ENCODE measurements around the gene CNTNAP2.
"Not testable (repeated sequence)": the region's sequence is repeated elsewhere in the genome, so short reads cannot be mapped to it uniquely, and the experiment has no call there.

CNTNAP2 gene

DNA sequence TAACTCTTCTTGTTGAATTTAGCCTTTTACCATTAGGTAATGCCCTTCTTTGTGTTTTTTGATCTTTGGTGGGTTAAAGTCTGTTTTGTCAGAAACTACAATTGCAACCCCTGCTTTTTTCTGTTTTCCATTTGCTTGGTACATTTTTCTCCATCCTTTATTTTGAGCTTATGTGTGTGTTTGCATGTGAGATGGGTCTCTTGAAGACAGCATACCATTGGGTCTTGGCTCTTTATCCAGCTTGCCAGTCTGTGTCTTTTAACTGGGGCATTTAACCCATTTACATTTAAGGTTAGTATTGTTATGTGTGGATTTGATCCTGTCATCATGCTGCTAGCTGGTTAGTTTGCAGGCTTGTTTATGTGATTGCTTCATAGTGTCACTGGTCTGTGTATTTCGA is 997.9 kb downstream of the CNTNAP2 start:
- not testable (repeated sequence) for DNase-seq (ENCODE audit: low spot score)

DNA sequence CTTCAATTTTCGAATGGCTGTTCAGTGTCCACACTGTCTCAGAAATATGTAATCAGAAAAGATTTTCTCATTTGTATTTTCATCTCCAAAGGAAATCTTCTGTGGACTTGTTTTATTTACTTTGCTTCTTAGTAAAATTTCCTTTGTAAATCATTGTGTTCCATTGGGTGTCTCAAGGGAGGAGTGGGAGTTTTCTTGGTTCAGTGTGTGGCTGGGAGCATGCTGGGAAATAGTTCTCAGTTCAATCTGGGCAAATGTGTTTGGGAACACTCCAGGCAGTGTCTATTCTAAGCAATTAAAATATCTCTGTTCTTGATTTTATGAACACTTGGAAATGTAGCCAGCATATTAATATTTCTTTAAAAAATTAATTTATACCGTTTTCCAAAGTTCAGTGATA is 1019.8 kb downstream of the CNTNAP2 start:
- DNase-seq (ENCODE audit: low spot score), result no peak

DNA sequence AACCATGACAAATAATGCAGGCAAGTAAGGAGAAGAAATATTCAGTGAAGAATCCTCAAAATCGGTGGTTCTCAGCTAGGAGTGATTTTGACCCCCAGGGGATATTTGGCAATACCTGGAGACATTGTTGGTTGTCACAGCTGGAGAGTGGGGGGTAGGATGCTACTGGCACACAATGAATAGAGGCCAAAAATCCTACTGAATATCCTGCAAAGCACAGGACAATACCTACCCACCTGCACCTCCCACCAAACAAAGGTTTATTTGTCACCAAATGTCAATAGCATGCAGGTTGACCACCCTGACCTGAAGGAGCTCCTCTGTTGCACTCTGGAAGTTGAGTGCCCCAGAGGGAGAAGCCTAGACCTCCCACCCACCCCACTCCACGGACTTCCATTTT is 1028.6 kb downstream of the CNTNAP2 start:
- DNase-seq (ENCODE audit: low spot score), result no peak

DNA sequence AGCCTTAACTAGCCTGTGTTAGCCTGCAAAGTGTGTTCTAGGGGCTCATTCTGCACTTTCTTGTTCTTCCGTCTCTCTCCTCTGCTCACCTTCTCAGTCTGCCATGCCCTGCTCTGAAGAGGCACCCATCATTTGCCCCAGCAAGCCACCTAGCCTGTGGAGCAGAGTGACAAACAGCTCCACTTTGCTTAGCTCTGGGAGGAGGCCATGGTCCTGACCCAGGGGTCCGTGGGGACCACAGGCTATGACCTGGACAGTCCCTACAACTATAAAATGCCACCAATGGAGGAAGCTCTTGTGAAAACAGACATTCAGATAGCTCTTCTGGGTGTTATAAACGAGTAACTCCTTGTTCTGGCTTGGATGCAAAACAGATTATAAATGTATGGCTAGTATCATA is 1029.6 kb downstream of the CNTNAP2 start:
- no peak for DNase-seq (ENCODE audit: low spot score)

DNA sequence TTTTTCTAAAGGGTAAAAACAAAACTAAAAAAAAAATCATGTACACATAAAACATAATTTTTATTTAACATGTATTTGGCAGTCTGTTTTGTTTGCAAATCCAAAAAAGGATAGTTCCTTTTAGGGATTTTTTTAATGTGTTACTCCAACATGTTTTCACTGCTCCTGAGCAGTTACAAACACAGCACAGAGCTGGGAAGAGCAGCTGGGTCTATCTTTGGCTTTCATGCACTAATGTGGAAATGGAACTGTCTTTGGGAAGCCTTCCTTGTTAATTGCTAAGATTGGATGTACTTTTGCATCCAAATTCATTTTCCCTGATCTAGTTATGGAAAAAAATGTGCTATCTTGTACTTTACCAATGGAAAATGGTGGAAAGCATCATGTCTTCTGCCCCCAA is 1035.1 kb downstream of the CNTNAP2 start:
- no peak for DNase-seq (ENCODE audit: low spot score)

DNA sequence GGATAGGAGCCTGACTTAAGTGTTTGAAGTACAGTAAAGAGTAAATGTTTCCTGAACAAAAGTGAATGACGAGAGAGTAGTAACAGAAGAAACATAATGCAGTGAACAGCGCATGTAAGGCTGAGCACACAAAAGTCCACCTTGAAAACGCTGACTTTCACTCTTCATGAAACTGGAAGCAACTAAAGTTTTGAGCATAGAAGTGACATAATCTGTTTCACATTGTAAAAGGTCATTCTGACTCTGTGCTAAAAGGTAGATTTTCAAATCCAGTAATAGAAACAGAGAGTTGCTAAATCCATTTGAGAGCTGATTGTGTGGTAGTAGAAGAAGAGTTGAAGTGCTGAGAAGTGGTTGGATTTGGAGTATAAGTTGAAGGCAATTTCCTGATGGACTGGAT is 1037.0 kb downstream of the CNTNAP2 start:
- no peak for DNase-seq (ENCODE audit: low spot score)

DNA sequence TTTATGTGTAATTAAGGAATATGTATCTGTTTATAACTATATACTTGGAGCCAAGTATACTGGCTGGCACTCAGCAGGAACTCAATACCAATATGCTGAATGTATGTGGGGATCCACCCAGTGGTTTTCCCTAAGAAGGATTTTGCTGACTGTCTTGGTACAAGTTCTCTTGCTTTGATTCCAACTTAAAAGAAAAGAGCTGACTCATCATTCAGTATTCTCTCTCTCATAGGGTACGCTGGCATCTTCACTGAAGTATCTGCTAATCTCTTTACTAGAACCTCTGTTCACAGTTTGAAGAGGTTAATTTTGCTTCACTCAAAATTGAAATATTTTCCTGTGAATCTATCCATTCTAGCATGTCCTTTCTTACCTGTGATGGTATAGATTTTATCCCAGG is 1044.8 kb downstream of the CNTNAP2 start:
- DNase-seq (ENCODE audit: low spot score), result no peak

DNA sequence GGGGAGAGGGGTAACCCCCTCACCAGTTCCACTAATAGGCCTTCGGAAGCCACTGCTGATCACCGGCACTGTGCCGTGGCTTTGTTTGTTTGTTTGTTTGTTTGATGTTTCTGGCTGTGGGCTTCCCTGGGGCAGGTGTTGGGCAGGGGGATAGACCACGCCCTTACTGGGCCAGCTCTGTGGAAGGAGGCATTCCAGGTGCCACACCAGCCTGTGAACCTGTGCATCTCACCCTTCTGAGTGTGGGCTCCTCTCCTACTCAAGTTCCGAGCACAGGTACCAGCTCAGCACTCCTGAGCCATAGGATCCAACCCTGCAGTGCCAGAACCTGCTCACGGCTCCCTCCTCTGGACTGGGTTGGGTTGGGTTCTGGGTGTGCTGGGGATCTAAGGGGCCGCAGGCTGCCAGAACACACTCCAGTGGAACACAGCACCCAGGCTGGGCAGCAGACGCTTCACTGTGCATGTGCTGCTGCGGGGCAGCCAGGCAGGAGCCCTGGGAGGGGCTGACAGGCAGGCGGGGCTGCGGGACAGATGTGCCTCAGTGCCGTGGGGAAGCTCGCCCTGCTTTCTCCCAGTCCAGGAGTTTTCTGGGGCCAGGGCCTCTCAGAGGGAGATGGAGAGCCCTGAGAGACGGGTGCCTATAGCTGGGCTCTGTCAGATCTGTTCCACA is 1053.9 kb downstream of the CNTNAP2 start:
- no peak for DNase-seq (ENCODE audit: low spot score)

DNA sequence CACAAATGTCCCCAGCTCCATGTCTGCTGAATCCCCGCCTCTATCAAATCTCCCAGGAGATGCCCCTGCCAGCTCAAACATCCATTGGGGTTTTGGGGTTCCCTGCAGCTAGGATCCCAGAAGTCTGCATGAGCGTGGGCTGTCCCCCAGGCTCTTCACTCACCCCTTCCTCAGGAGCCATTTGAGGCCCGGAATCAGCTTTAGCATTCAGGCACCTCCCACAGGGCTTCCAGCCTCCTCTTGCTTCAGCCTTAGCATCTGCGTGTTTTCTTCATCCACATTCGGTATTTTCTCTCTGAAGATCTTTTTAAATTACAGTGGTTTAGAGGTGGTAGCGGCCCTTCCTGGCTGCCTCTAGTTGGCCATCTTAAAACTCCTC is 1054.4 kb downstream of the CNTNAP2 start:
- DNase-seq (ENCODE audit: low spot score), result no peak

DNA sequence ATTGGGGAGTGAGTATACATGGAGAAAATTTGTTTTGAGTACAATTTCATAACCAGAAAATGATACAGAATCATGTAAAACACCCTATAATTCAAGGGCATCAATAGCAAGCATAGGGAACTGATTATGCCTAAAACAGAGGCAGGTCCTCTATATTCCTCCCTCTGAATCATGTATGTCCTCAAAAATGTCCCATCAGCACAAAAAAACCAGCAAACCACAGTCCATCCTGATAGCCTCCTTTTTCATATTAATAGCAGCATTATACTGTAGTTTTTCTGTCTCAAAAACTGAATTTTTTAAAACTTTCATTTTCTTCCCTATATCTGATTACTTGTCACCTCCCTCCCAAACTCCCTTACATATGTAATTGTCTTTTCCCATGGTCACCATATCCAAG is 1057.3 kb downstream of the CNTNAP2 start:
- no peak for DNase-seq (ENCODE audit: low spot score)

DNA sequence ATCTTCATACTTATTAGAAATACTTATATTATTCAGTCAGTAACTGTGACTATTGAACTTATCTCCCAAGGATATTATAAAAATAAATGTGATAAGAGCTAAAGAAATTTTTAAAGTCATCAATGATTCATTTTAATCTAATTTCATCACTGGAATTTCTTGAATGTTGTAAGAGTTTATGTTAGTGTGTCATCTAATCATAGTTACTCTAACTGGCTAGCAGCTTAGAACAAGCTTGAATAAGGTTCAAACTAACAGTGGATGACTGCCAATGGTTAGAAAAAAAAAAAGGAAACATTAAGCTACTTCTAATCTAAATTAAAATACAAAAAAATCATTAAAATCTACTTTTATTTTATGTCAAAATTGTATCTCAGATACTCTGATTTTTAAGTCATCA is 1066.3 kb downstream of the CNTNAP2 start:
- no peak for DNase-seq (ENCODE audit: low spot score)

DNA sequence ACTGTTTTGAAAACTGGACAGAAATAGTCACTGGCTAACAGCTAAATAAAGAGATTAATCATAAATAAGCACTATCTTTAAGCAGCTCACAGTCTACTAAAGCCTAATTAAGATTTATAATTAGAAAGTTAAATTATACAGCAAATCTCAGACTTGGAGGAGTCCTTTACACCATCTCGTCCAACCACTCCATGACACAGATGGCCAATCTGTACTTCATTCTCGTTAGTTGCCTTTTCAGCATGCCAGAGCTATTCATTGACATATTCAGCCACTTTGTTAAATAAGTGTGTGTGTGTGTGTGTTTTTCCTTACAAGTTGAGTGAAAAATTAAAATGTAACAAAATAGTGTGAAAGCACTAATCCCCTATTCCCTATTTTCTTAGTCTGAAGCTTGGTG is 1066.7 kb downstream of the CNTNAP2 start:
- DNase-seq (ENCODE audit: low spot score), result no peak

DNA sequence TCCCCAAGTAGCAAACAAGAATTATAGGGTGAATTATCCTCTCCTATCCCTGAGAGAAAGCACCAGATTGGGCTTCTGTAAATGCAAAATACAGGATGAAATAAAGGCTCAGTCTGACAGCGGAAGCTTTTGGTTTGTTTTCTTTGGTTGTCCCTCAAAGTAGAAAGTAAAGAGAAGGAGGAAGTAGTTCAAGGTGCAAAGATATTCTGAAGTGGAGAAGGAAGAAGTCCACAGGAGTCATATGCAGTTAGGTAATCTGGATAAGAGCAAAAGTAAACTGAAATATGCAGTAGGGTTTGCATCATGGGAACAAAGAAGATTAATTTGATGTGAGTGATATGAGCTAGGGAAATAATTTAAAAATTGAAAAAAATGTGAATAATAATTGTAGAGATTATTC is 1071.9 kb downstream of the CNTNAP2 start:
- no peak for DNase-seq (ENCODE audit: low spot score)

DNA sequence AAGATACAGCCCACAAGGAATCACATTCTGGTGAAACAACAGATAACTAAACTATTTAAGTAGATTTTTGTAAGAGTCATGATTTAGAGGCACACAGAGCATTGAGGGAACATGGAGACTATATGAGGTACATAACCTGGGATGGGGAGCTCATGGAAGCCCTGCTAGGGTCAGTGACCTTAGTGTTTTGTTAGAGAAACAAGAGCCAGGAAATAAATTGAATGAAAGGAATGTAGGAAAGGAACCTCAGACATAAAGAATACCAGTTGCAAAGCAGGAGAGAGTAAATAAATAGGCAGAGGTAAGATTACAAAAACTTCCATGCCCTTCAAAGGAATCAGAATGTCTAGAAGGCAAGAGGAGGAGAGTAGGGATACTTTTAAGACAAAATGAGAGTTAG is 1076.9 kb downstream of the CNTNAP2 start:
- no peak for DNase-seq (ENCODE audit: low spot score)

DNA sequence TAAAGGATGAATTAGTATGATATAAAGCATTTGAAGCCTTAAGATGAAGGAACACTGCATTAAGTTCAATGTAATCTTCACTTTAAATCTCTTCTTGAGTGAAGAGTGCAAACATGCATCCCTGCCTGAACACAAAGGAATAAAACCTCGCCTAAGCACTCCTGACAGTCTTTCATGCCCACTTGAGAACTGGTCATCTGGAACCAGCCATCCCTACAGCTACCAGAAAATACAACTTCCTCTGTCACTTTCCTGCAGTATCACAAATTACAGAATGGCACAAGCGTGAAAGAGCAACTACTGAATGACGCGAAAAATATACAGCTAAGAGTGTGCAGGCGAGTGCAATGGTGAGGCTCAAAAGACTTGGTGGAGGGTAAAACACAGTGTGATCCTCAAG is 1079.9 kb downstream of the CNTNAP2 start:
- DNase-seq (ENCODE audit: low spot score), result no peak

DNA sequence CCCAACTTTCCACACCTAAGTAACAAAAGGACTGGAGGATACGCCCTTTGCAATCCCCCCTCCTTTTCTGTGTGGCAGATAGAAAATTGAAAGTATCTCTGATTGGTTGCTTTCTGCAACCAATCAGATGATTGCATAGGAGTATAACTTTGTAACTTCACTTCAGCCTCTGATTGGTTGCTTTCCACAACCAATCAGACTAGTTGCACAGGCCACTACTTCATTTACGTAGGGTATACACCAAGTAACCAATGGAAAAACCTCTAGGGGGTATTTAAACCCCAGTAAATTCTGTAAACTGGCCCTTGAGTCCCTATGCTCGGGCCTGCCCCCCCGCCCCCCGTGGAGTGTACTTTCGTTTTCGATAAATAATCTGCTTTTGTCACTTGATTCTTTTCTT is 1080.4 kb downstream of the CNTNAP2 start:
- no peak for DNase-seq (ENCODE audit: low spot score)

DNA sequence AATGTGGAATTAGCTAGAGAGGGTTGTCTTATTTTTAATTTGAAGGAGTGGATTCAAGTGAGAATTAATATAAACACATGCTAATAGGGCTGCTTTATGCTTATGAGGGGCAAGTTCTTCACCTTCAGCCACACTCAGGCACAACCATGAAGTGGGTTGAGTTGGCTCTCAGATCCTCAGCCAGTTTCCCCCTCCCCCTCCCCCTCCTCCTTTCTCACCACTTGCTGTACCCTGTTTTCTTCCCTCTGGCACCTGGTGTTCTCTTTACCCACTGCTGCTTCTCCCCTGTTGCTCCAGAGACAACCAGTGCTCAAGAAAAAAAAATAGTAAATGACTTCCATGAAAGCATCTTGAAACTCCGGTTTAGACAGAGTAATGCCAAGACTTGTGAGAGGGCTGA is 1083.3 kb downstream of the CNTNAP2 start:
- DNase-seq (ENCODE audit: low spot score), result no peak

DNA sequence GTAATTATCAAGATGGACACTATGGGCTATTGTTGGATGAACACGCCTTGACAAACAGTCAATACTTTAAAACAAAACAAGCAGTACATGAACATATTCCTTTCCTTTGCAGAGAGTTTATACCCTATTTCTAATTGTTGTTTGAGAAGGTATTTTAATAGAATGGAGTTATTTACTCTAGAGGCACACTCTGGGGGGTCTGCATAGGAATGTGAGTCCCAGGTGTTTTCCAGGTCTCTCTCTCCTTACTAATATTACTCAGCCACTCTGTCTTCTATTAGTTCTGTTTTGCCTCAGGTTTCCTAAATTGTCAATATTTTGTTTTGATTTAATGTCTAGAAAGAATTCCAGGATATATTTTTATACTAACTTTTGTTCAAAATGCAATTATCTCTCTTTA is 1091.4 kb downstream of the CNTNAP2 start:
- no peak for DNase-seq (ENCODE audit: low spot score)

DNA sequence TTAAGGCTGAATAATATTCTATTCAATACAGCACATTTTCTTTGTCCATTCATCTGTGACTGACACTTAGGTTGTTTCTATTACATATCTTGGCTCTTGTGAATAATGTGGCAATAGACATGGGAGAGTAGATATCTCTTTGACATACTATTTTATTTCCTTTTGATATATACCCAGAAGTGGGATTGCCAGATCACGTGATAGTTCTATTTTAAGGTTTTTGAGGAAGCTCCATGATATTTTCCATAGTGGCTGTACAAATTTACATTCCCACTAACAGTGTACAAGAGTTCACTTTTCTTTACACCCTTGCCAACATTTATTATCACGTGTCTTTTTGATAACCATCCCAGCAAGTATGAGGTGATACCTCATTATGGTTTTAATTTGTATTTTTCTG is 1114.7 kb downstream of the CNTNAP2 start:
- DNase-seq (ENCODE audit: low spot score), result no peak

DNA sequence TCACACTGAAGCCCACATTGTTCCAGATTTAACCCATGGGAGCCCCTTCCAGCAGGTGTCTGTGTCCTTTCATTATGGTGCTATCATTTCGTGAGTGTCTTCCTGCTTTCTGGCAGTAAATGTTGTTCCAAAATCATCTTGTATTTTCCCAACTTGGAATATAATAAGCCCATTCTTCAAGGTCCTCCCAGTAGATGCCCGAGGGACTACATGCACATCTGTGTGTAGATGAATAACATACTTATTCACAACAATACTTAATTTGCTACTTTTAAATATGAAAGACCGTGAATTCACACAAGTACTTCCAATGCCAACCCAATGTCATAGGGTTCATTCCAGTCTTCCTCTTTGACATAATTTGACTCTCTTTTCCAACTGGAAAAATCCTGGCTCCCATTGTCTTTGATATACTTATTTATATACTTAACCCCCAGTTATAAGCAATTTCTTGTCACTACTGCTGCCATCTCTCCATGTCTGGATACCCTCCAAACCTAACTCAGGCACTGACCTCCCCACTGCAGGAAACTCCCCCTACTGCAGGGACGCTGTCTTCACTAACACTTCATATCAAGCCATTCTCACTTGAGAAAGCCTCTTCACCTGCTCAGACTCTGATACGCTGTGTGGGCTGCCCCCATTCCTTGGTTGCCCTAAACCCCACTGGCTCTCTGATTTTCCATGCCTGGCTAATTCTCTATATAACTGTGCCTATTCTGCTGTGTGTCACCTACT is 1119.2 kb downstream of the CNTNAP2 start:
- no peak for DNase-seq (ENCODE audit: low spot score)

DNA sequence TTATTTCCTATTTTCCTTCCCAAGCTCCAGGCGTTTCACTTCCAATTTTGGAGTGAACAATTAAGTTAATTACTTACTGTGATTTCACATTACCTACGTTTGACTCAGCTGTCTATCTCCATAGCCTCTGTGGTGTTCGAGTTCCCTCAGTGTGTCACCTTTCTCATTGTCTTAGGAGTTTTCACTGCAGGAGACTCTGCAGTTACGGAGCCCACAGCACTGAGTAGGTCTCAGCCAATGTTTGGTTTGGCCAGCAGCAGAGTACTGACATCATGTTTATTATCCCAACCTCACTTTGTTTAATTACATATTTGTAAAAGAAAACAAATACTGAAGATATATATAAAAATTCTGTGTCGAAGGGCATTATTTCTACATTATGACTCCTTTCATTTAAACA is 1123.9 kb downstream of the CNTNAP2 start:
- no peak for DNase-seq (ENCODE audit: low spot score)

DNA sequence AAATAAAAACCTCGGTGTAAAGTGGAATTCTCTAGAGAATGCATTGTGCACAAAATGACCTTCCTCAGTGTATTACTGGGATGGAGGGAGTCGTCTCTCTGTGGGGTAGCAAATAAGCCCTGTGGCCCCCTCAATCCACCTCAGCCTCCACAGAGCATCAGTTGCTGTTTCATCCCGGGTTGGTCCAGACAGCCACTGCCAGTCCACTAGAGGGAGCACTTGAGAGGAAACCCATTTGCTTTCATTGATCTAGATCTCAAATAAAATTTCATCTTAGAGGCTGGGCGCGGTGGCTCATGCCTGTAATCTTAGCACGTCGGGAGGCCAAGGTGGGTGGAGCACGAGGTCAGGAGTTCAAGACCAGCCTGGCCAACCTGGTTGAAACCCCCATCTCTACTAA is 1128.7 kb downstream of the CNTNAP2 start:
- DNase-seq (ENCODE audit: low spot score), result peak; percentile 58

DNA sequence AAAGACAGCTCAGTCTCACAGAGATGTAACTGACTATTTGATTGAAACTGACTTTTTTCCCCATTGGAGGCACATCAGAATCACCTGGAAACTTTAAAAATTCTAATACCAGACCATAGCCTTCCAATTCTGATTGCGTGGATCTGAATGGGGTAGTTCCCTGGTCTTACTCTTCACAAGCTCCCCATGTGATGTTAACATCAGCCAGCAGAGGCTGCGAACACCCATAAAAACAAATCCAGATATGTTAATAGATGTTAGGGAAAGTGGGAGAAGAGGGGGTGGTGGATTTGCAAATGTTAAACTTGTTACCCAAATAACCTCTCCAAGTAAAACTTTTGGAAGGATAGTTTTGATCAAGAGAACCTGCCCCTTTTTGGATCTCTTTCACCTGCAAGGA is 1133.4 kb downstream of the CNTNAP2 start:
- peak; percentile 41 for DNase-seq (ENCODE audit: low spot score)

DNA sequence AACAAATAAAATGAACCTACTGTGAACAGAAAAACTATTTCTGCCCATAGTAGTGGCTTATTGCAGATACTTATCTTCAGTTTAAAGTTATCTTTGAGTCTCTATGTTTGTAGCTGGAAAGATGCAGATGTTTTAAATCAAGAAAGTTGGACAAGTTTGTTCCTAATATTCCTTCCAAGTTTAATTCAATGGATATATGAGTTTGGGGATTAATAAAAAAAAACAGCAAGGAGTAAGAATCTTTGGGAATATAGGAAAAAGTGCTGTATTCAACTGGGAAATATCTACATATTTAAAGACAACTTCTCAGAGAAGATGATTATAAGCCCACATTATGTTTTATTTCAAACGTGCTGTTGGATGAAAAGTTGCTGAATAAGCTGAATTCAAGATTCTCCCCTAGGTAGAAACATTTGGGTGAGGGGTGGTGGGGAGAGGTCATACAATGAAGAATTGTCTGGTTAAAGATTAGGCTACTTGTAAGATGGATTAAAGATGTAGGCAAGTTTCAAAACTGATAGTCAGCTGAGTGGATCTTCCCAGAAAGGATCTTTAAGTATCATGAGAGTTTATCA is 1135.2 kb downstream of the CNTNAP2 start:
- no peak for DNase-seq (ENCODE audit: low spot score)
